ENCODE results near the gene HPCA. TPM values are rescaled to one million over a fixed set of nuclear protein-coding genes. Genes with fewer than 3 reads are reported as not detected.

HPCA gene
- total and polyA plus RNA-seq, 2 of the 13 experiments (the other 11 are each of a cell fraction or from before 2014, with no cell fraction given): not detected

DNA sequence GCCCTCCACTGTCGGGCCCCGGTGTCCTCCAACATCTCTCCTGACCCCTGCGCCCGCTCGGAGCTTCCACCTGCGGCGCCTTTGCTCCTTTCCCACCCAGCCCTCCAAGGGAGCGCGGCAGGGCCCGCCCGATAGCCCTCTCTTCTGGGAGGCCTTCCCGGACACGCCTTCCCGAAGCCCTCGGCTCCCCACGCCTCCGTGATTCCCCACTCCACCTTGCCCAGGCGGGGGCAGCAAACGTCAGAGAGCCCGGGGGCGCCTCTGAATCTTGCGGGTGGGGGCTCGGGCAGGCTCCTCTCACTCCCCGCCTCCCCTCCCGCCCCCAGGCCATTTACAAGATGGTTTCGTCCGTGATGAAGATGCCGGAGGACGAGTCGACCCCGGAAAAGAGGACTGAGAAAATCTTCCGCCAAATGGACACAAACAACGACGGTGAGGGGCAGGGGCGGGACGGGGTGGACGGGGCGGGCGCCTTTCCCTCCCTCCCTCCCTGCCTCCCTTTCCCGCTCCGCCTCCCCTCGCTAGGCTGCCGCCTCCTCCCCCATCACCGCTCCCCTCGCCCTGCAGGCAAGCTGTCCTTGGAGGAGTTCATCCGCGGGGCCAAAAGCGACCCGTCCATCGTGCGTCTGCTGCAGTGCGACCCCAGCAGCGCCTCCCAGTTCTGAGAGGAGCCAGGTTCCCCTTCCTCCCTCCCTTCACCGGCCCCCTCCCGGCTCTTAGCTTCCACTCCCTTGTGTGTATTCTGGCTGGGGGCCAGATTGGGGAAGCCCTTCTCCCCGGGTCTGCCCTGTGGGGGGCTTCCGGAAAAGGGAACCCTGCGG, 7.1 kb downstream of the HPCA start (continued):
- TF ChIP-seq MTF2 (CRISPR knock-in tag; IDR thresholded peaks at IDR 0.05; ENCODE audit: borderline replicate concordance) (0 out of 2 replicates have a peak, but pooled peaks have one; percentile 48), RXRA (CRISPR knock-in tag; IDR thresholded peaks at IDR 0.05) (0 out of 2 replicates have a peak, but pooled peaks have one; percentile 3), XBP1 (CRISPR knock-in tag; IDR thresholded peaks at IDR 0.05) (no peak)

DNA sequence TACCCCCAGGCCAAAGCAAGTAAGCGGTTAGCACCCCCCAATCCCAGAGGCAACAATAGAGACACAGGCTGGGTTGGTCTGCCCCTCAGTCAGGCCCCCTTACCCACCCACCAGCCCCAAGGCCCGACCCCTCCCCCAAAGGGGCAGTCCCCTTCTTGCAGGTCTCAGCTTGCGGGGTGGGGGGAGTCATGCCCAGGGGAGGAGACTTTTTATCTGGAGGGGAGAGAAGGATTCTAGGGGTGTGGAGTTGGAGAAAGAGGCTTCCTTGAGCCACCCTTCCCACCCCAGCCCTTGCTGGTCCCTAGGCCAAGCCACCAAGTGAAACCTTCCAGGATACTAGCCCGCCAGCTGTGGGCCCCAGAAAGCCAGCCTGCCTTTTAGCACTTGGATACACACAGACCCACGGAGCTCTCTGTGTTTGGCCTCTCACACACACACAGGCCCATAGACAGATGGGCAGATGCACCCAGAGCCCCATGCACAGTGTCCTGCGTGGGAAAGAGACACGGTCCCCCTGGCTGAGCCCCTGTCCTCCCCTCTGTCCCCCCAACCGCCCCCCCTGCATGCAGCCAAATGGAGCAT, 7.8 kb downstream of the HPCA start:
- ATAC-seq: no peak
- no peak overlapping the region for H3K4me3 ChIP-seq (replicated peaks in 1 of 3; ENCODE audit: insufficient read depth in 1 of 3, low read depth in 2 of 3, low read length in 3 of 3)
- H3K9me3 ChIP-seq (ENCODE audit: low read length): no peaks in the 10 kb centered on the region
- H3K36me3 ChIP-seq (replicated peaks in 1 of 2; ENCODE audit: control insufficient read depth in 1 of 2, insufficient read depth in 2 of 2, low read length in 2 of 2): no peaks in the 10 kb centered on the region
- in situ Hi-C loops (cut with HindIII; ENCODE audit: extremely low pct_ligation_motif_present, low pct_unique_long_range_greater_than_20kb) (no loop called here), intact Hi-C loops (cut with micrococcal nuclease; ENCODE audit: unreplicated experiment) (no loop called here)
- no peak overlapping the region for H3K4me2 ChIP-seq (ENCODE audit: low read depth, low read length)
- H3K4me1 ChIP-seq (ENCODE audit: insufficient read depth, low read length): no peaks in the 10 kb centered on the region
- no peaks in the 10 kb centered on the region for H3K79me2 ChIP-seq (ENCODE audit: insufficient read depth, low read length)
- H4K20me1 ChIP-seq (ENCODE audit: insufficient read depth, low read length): 0 out of 2 replicates have a peak, but pooled peaks cover 2% of the 10 kb centered on the region
- peaks cover 11 to 59% of the 10 kb centered on the region in 2 experiments; a peak in 3 of 5 replicates for H3K27me3 ChIP-seq (ENCODE audit: control insufficient read depth in 1 of 2, insufficient read depth in 2 of 2, low read length in 2 of 2)
- BruUV-seq (replicated peaks): no TSS peak
- H3K27ac ChIP-seq (ENCODE audit: extremely low read length, insufficient read depth, low read length): no peak overlapping the region
- TF ChIP-seq, protein P1, sequence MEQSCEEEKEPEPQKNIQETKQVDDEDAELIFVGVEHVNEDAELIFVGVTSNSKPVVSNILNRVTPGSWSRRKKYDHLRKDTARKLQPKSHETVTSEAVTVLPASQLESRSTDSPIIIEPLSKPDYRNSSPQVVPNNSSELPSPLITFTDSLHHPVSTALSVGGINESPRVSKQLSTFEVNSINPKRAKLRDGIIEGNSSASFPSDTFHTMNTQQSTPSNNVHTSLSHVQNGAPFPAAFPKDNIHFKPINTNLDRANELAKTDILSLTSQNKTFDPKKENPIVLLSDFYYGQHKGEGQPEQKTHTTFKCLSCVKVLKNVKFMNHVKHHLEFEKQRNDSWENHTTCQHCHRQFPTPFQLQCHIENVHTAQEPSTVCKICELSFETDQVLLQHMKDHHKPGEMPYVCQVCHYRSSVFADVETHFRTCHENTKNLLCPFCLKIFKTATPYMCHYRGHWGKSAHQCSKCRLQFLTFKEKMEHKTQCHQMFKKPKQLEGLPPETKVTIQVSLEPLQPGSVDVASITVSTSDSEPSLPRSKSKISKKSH (CRISPR knock-in tag; IDR thresholded peaks at IDR 0.05; ENCODE audit: borderline replicate concordance): no peak
- TF ChIP-seq ZNF121 (CRISPR knock-in tag; IDR thresholded peaks at IDR 0.05) (no peak), EZH2 (conservative IDR thresholded peaks at IDR 0.05; ENCODE audit: low read depth, low read length) (no peak), TRIM24 (CRISPR knock-in tag; IDR thresholded peaks at IDR 0.05) (no peak), NFRKB (IDR thresholded peaks at IDR 0.05) (no peak), SRSF1 (optimal IDR thresholded peaks at IDR 0.05; ENCODE audit: low read depth, low read length) (no peak)
- FAIRE-seq: no peak
- H2AFZ ChIP-seq (ENCODE audit: low read length): no peak overlapping the region
- H3K9ac ChIP-seq (ENCODE audit: insufficient read depth, low read depth, low read length): no peak overlapping the region
- ChIA-PET POLR2A (interaction anchor here (0.9 kb wide), 1 partner anchor 70 kb away, joined by 3 read pairs; no protein-coding TSS in a partner anchor), CTCF (ENCODE audit: low intra/inter-chr PET ratio, low total read pairs) (no interaction called here)
- 50% methylated on average over 7 of the region's 8 CpGs for WGBS (ENCODE audit: low lambda C conversion rate)
- no peak for DNase-seq (ENCODE audit: low spot score)
